Lung (tissue), 12 donors: ENCODE measurements around the gene SHLD1. TPM values are rescaled to one million over a fixed set of nuclear protein-coding genes. Genes with fewer than 3 reads are reported as not detected.

Experiments
- ATAC-seq: fragments of 200-7000 bp; cut with Tn5 transposase; one replicate; pipeline ENCODE4 v1.9.1; 2020; ENCODE audit warnings: moderate number of reproducible peaks; ENCODE audit not compliant: insufficient read depth, low FRiP score
- DNase-seq, 3 donors: peaks; one replicate each; pipeline ENCODE4 v3.0.0-alpha.2; 2013 to 2017
- H3K27ac ChIP-seq, 2 donors: one replicate each; pipeline ENCODE4 v1.5.1; 2013; ENCODE audit warnings: mild to moderate bottlenecking in 2 of 2, moderate library complexity in 2 of 2, control low read depth in 1 of 2, inconsistent platforms in 1 of 2, low read depth in 1 of 2, low read length in 1 of 2
- H3K27me3 ChIP-seq, 3 donors: one replicate each; pipeline ENCODE4 v1.5.1; 2013; ENCODE audit warnings: low read length in 2 of 3; ENCODE audit not compliant: control insufficient read depth in 3 of 3, insufficient read depth in 3 of 3
- H3K36me3 ChIP-seq, 4 donors: one replicate each; pipeline ENCODE4 v1.5.1; 2013; ENCODE audit warnings: low read length in 4 of 4, mild to moderate bottlenecking in 1 of 4, moderate library complexity in 1 of 4; ENCODE audit not compliant: control insufficient read depth in 4 of 4, insufficient read depth in 4 of 4
- H3K4me1 ChIP-seq, 5 donors: one replicate each; pipeline ENCODE4 v1.5.1; 2013; ENCODE audit warnings: low read length in 5 of 5, mild to moderate bottlenecking in 2 of 5, moderate library complexity in 1 of 5; ENCODE audit not compliant: control insufficient read depth in 5 of 5, insufficient read depth in 5 of 5
- H3K4me3 ChIP-seq: one replicate; pipeline ENCODE4 v1.5.1; 2013; ENCODE audit warnings: mild to moderate bottlenecking, control low read depth, moderate library complexity
- H3K9ac ChIP-seq, 2 donors: one replicate each; pipeline ENCODE4 v1.5.1; 2013; ENCODE audit warnings: low read length in 2 of 2, control low read depth in 1 of 2; ENCODE audit not compliant: insufficient read depth in 1 of 2
- H3K9me3 ChIP-seq, 4 donors: one replicate each; pipeline ENCODE4 v1.5.1; 2013; ENCODE audit warnings: low read length in 3 of 4, mild to moderate bottlenecking in 1 of 4, moderate library complexity in 1 of 4; ENCODE audit not compliant: control insufficient read depth in 4 of 4, insufficient read depth in 3 of 4
- WGBS, 2 donors: extraction: QIAGEN DNeasy Blood & Tissue Kit; methylation state at CpG; one replicate each; pipeline ENCODE4 v1.1.7; 2013; 5-methylcytosine and 5-hydroxymethylcytosine counted together
- polyA plus RNA-seq, 2 donors: library from polyadenylated mRNA; stranded (reverse); fragments of 200-250 nt; gene quantifications; one replicate each; pipeline ENCODE4 v1.2.1, GENCODE V29; 2013
- total RNA-seq, 2 donors: library from RNA; depleted of rRNA in 1 of 2; stranded (reverse); fragments of >200 nt in 1 of 2; gene quantifications; one replicate each; pipeline ENCODE4 v1.2.1, GENCODE V29; 2014 to 2021
- TF ChIP-seq, protein P1 (sequence below): IDR thresholded peaks from 2 replicates; pipeline ENCODE4 v1.5.1; 2012; ENCODE audit warnings: mild to moderate bottlenecking; ENCODE audit errors: control extremely low read depth, extremely low read depth
- donor health status: control.
- donor health status: control.
- donor health status: Bipolar disorder and iron deficiency.
- donor health status: healthy.
- donor health status: DM: yes; HTN: yes; CAD: no.

Gene SHLD1
- total and polyA plus RNA-seq, 4 donors = 5.0 to 6.8 (median 6.1) TPM

GRCh38 chr20:5770987-5771318 lies 20.8 kb downstream of the SHLD1 start:
- Histone ChIP-seq H3K4me3 (no peak overlapping the region), H3K4me1 (no peaks in the 10 kb centered on the region), H3K27ac (no peak overlapping the region), H3K27me3 (no peaks in the 10 kb centered on the region), H3K36me3 (peaks cover under 1 to 19% (median 10%) of the 10 kb centered on the region in 4 donors), H3K9me3 (no peaks in the 10 kb centered on the region), H3K9ac (no peak overlapping the region)
- WGBS, 2 donors = 95 to 100% methylated on average over 1 of the region's 1 CpG
- TF ChIP-seq, protein P1, sequence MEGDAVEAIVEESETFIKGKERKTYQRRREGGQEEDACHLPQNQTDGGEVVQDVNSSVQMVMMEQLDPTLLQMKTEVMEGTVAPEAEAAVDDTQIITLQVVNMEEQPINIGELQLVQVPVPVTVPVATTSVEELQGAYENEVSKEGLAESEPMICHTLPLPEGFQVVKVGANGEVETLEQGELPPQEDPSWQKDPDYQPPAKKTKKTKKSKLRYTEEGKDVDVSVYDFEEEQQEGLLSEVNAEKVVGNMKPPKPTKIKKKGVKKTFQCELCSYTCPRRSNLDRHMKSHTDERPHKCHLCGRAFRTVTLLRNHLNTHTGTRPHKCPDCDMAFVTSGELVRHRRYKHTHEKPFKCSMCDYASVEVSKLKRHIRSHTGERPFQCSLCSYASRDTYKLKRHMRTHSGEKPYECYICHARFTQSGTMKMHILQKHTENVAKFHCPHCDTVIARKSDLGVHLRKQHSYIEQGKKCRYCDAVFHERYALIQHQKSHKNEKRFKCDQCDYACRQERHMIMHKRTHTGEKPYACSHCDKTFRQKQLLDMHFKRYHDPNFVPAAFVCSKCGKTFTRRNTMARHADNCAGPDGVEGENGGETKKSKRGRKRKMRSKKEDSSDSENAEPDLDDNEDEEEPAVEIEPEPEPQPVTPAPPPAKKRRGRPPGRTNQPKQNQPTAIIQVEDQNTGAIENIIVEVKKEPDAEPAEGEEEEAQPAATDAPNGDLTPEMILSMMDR = no peak
- no peak for ATAC-seq
- no peak for DNase-seq

GRCh38 chr20:5772704-5773103 lies 22.5 kb downstream of the SHLD1 start:
- ATAC-seq (no peak), DNase-seq (no peak)
- no peaks in the 10 kb centered on the region for H3K27me3 ChIP-seq
- no peak overlapping the region for H3K27ac ChIP-seq
- 94 to 98% methylated on average over 5 of the region's 5 CpGs for WGBS, 2 donors
- TF ChIP-seq, protein P1 = no peak
- H3K9me3 ChIP-seq = no peaks in the 10 kb centered on the region
- H3K4me3 ChIP-seq = no peak overlapping the region
- peaks cover 4 to 19% (median 12%) of the 10 kb centered on the region in 4 donors for H3K36me3 ChIP-seq
- no peak overlapping the region for H3K9ac ChIP-seq
- no peaks in the 10 kb centered on the region for H3K4me1 ChIP-seq

DNA sequence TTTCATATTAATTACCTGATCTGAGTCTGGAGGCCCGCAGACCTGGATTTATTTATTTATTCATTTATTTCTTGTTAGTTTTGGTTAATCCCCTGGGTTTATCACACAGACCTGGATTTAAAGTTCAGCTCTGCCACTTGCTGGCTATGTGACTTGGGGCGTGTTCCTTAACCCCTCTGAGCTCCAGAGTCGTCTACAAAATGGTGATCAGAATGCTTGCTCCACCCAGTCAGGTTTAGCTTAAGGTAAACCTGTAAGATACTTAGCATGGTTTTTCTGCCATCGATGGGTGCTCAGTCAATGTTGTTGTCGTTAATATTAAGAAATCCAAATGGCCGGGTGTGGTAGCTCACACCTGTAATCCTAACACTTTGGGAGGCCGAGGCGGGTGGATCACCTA lies 23.4 kb downstream of the SHLD1 start:
- Histone ChIP-seq H3K9ac (no peak overlapping the region), H3K27me3 (no peaks in the 10 kb centered on the region), H3K27ac (no peak overlapping the region), H3K4me1 (no peaks in the 10 kb centered on the region), H3K9me3 (no peaks in the 10 kb centered on the region), H3K4me3 (no peak overlapping the region), H3K36me3 (peaks cover 4 to 17% (median 11%) of the 10 kb centered on the region in 4 donors)
- 95 to 98% methylated on average over 8 of the region's 8 CpGs for WGBS, 2 donors
- DNase-seq (no peak), ATAC-seq (no peak)
- TF ChIP-seq, protein P1 = no peak

DNA sequence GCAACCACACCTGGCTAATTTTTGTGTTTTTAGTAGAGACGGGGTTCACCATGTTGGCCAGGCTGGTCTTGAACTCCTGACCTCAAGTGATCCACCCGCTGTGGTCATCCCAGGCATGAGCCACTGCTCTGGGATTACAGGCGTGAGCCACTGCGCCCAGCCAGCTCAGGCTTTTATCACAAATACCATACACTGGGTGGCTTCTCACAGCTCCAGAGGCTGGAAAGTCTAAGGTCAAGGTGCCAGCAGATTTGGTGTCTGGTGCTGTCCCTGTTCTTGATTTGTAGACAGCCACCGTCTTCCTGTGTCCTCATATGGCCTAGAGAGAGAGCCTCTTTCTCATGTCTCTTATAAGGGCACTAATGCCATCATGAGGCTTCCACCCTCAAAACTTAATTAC lies 25.9 kb downstream of the SHLD1 start:
- TF ChIP-seq, protein P1 = no peak
- no peak for ATAC-seq
- no peaks in the 10 kb centered on the region for H3K4me1 ChIP-seq
- no peak overlapping the region for H3K9ac ChIP-seq
- DNase-seq = no peak
- no peak overlapping the region for H3K4me3 ChIP-seq
- no peaks in the 10 kb centered on the region for H3K27me3 ChIP-seq
- peaks cover 4 to 17% (median 11%) of the 10 kb centered on the region in 4 donors for H3K36me3 ChIP-seq
- no peak overlapping the region for H3K27ac ChIP-seq
- WGBS, 2 donors = 95 to 97% methylated on average over 5 of the region's 5 CpGs
- H3K9me3 ChIP-seq = no peaks in the 10 kb centered on the region
